Urinary bladder (tissue), 4 donors: Measurements from ENCODE around the gene IL10RB. TPM values are rescaled to one million over a fixed set of nuclear protein-coding genes. Genes with fewer than 3 reads are reported as not detected.
"Not testable (repeated sequence)": the region's sequence is repeated elsewhere in the genome, so short reads cannot be mapped to it uniquely, and the experiment has no call there.

ENCODE experiments used
- DNase-seq: peaks from one replicate; pipeline ENCODE4 v3.0.0-alpha.2; 2015; ENCODE audit errors: extremely low spot score
- H3K27ac ChIP-seq: one replicate; pipeline ENCODE4 v1.5.1; 2013; ENCODE audit warnings: low read depth, mild to moderate bottlenecking, moderate library complexity
- H3K36me3 ChIP-seq: one replicate; pipeline ENCODE4 v1.6.1; 2013; ENCODE audit warnings: mild to moderate bottlenecking, moderate library complexity; ENCODE audit not compliant: insufficient read depth
- H3K4me1 ChIP-seq: one replicate; pipeline ENCODE4 v1.6.1; 2013; ENCODE audit warnings: mild to moderate bottlenecking, moderate library complexity; ENCODE audit not compliant: insufficient read depth
- H3K4me3 ChIP-seq: one replicate; pipeline ENCODE4 v1.5.1; 2013; ENCODE audit warnings: low read depth, low read length
- WGBS: extraction: QIAGEN DNeasy Blood & Tissue Kit; methylation state at CpG from one replicate; pipeline ENCODE4 v1.1.7; 2013; 5-methylcytosine and 5-hydroxymethylcytosine counted together
- polyA plus RNA-seq: library from polyadenylated mRNA; stranded (reverse); fragments of 200-250 nt; gene quantifications from one replicate; pipeline ENCODE4 v1.2.3, GENCODE V29; 2013
- total RNA-seq: library from RNA; depleted of rRNA; stranded (reverse); fragments of >200 nt; gene quantifications from one replicate; pipeline ENCODE4 v1.2.3, GENCODE V29; 2014
- donor health status: healthy with polysubstance abuse.
- donor health status: healthy.

The IL10RB gene
- total and polyA plus RNA-seq, 2 donors = 30.0 to 31.4 TPM

- no peak for DNase-seq
- Histone ChIP-seq H3K36me3 (no peaks in the 10 kb centered on the region), H3K4me1 (no peaks in the 10 kb centered on the region), H3K4me3 (no peak overlapping the region), H3K27ac (no peak overlapping the region)
- WGBS = 95% methylated on average over 6 of the region's 6 CpGs
These were observed 30.0 kb upstream of the IL10RB start for GRCh38 chr21:33236013-33236686.

- DNase-seq = no peak
- Histone ChIP-seq H3K4me3 (no peak overlapping the region), H3K27ac (no peak overlapping the region), H3K4me1 (no peaks in the 10 kb centered on the region), H3K36me3 (no peaks in the 10 kb centered on the region)
- 71% methylated on average over 2 of the region's 2 CpGs for WGBS
These were observed 29.4 kb upstream of the IL10RB start for GRCh38 chr21:33236766-33237165.

- WGBS = 78% methylated on average over 3 of the region's 3 CpGs
- no peak for DNase-seq
- Histone ChIP-seq H3K27ac (no peak overlapping the region), H3K4me1 (no peaks in the 10 kb centered on the region), H3K36me3 (peaks cover 2% of the 10 kb centered on the region), H3K4me3 (no peak overlapping the region)
These were observed 28.7 kb upstream of the IL10RB start for GRCh38 chr21:33237486-33237885.

GRCh38 chr21:33238146-33238545, 28.0 kb upstream of the IL10RB start:
- Histone ChIP-seq H3K4me3 (no peak overlapping the region), H3K27ac (no peak overlapping the region), H3K36me3 (peaks cover 2% of the 10 kb centered on the region), H3K4me1 (no peaks in the 10 kb centered on the region)
- 82% methylated on average over 4 of the region's 4 CpGs for WGBS
- DNase-seq = no peak

- no peak overlapping the region for H3K27ac ChIP-seq
- H3K4me1 ChIP-seq = no peaks in the 10 kb centered on the region
- no peak for DNase-seq
- 86% methylated on average over 7 of the region's 7 CpGs for WGBS
- no peak overlapping the region for H3K4me3 ChIP-seq
- peaks cover 2% of the 10 kb centered on the region for H3K36me3 ChIP-seq
These were observed 27.5 kb upstream of the IL10RB start for GRCh38 chr21:33238565-33239255.

- not testable (repeated sequence) for H3K36me3 ChIP-seq, DNase-seq, H3K4me1 ChIP-seq, H3K4me3 ChIP-seq, H3K27ac ChIP-seq
These were observed 26.5 kb upstream of the IL10RB start for GRCh38 chr21:33239559-33240127.

- peaks cover 2% of the 10 kb centered on the region for H3K36me3 ChIP-seq
- no peaks in the 10 kb centered on the region for H3K4me1 ChIP-seq
- no peak overlapping the region for H3K4me3 ChIP-seq
- WGBS = 97% methylated on average over 2 of the region's 2 CpGs
- DNase-seq = no peak
- no peak overlapping the region for H3K27ac ChIP-seq
These were observed 25.8 kb upstream of the IL10RB start for GRCh38 chr21:33240404-33240803.

- Histone ChIP-seq H3K36me3 (peaks cover 4% of the 10 kb centered on the region), H3K4me1 (no peaks in the 10 kb centered on the region), H3K27ac (no peak overlapping the region), H3K4me3 (no peak overlapping the region)
- 94% methylated on average over 2 of the region's 2 CpGs for WGBS
- DNase-seq = no peak
These were observed 24.3 kb upstream of the IL10RB start for GRCh38 chr21:33241846-33242245.

GRCh38 chr21:33242846-33243245, 23.3 kb upstream of the IL10RB start:
- WGBS = 96% methylated on average over 8 of the region's 8 CpGs

GRCh38 chr21:33244082-33244778, 21.9 kb upstream of the IL10RB start:
- Histone ChIP-seq H3K27ac (no peak overlapping the region), H3K4me3 (no peak overlapping the region), H3K36me3 (peaks cover 7% of the 10 kb centered on the region), H3K4me1 (no peaks in the 10 kb centered on the region)
- no peak for DNase-seq
- 83% methylated on average over 6 of the region's 6 CpGs for WGBS

More at GRCh38 chr21:33242846-33243245, 23.3 kb upstream of the IL10RB start:
- not testable (repeated sequence) for H3K4me3 ChIP-seq, H3K27ac ChIP-seq, H3K36me3 ChIP-seq, DNase-seq, H3K4me1 ChIP-seq

- Histone ChIP-seq H3K27ac (no peak overlapping the region), H3K4me1 (no peaks in the 10 kb centered on the region), H3K36me3 (peaks cover 7% of the 10 kb centered on the region), H3K4me3 (no peak overlapping the region)
- WGBS = 85% methylated on average over 2 of the region's 2 CpGs
- DNase-seq = no peak
These were observed 21.4 kb upstream of the IL10RB start for GRCh38 chr21:33244779-33245105.

GRCh38 chr21:33245289-33245918, 20.8 kb upstream of the IL10RB start:
- Histone ChIP-seq H3K27ac (no peak overlapping the region), H3K36me3 (peaks cover 7% of the 10 kb centered on the region), H3K4me1 (no peaks in the 10 kb centered on the region), H3K4me3 (no peak overlapping the region)
- no peak for DNase-seq
- 87% methylated on average over 4 of the region's 4 CpGs for WGBS

- H3K27ac ChIP-seq = no peak overlapping the region
- no peak for DNase-seq
- 93% methylated on average over 5 of the region's 5 CpGs for WGBS
- no peaks in the 10 kb centered on the region for H3K4me1 ChIP-seq
- peaks cover 7% of the 10 kb centered on the region for H3K36me3 ChIP-seq
- no peak overlapping the region for H3K4me3 ChIP-seq
These were observed 19.7 kb upstream of the IL10RB start for GRCh38 chr21:33246506-33246905.
